GM19452 (cell line): ENCODE measurements around the gene ZNRF4.
"Not testable (repeated sequence)": the region's sequence is repeated elsewhere in the genome, so short reads cannot be mapped to it uniquely, and the experiment has no call there.

Experiments
- ATAC-seq: cut with Tn5 transposase; IDR thresholded peaks from one replicate; pipeline ENCODE4 v1.9.1; 2021; ENCODE audit not compliant: unreplicated experiment

Gene ZNRF4

GRCh38 chr19:5472286-5472685 is 17.1 kb downstream of the ZNRF4 start:
- no peak for ATAC-seq

GRCh38 chr19:5473646-5474045 is 18.4 kb downstream of the ZNRF4 start:
- no peak for ATAC-seq

- ATAC-seq = no peak
Observed at GRCh38 chr19:5477451-5478215, 22.4 kb downstream of the ZNRF4 start.

- no peak for ATAC-seq
Observed at GRCh38 chr19:5478241-5478924, 23.2 kb downstream of the ZNRF4 start.

GRCh38 chr19:5478925-5479588 is 23.8 kb downstream of the ZNRF4 start:
- ATAC-seq = no peak

GRCh38 chr19:5479958-5480357 is 24.7 kb downstream of the ZNRF4 start:
- ATAC-seq = no peak

GRCh38 chr19:5480427-5480836 is 25.2 kb downstream of the ZNRF4 start:
- ATAC-seq = no peak

- ATAC-seq = no peak
Observed at GRCh38 chr19:5481957-5482356, 26.7 kb downstream of the ZNRF4 start.

- no peak for ATAC-seq
Observed at GRCh38 chr19:5484398-5485285, 29.4 kb downstream of the ZNRF4 start.

GRCh38 chr19:5485286-5485636 is 30.0 kb downstream of the ZNRF4 start:
- no peak for ATAC-seq

GRCh38 chr19:5485658-5486057 is 30.4 kb downstream of the ZNRF4 start:
- not testable (repeated sequence) for ATAC-seq

GRCh38 chr19:5487222-5487621 is 32.0 kb downstream of the ZNRF4 start:
- ATAC-seq = no peak

GRCh38 chr19:5489551-5489950 is 34.3 kb downstream of the ZNRF4 start:
- no peak for ATAC-seq

GRCh38 chr19:5491565-5491964 is 36.3 kb downstream of the ZNRF4 start:
- no peak for ATAC-seq

- ATAC-seq = no peak
Observed at GRCh38 chr19:5492281-5492634, 37.0 kb downstream of the ZNRF4 start.

GRCh38 chr19:5492635-5493409 is 37.6 kb downstream of the ZNRF4 start:
- no peak for ATAC-seq

GRCh38 chr19:5494773-5495172 is 39.6 kb downstream of the ZNRF4 start:
- no peak for ATAC-seq

GRCh38 chr19:5495792-5496191 is 40.6 kb downstream of the ZNRF4 start:
- no peak for ATAC-seq

GRCh38 chr19:5497297-5497696 is 42.1 kb downstream of the ZNRF4 start:
- no peak for ATAC-seq

- no peak for ATAC-seq
Observed at GRCh38 chr19:5498830-5499550, 43.8 kb downstream of the ZNRF4 start.
